ENCODE measurements around the gene B4GALNT1. TPM values are rescaled to one million over a fixed set of nuclear protein-coding genes. Genes with fewer than 3 reads are reported as not detected.
"Not testable (repeated sequence)": the region's sequence is repeated elsewhere in the genome, so short reads cannot be mapped to it uniquely, and the experiment has no call there.

B4GALNT1 gene
- total and polyA plus RNA-seq, 10 donors, result 0.39 to 2.2 (median 0.88) TPM

- H3K4me1 ChIP-seq, result no peaks in the 10 kb centered on the region
- WGBS, 5 donors, result 83 to 91% (median 84%) methylated on average over 6 of the region's 6 CpGs
- peaks cover 0 to 24% (median 0%) of the 10 kb centered on the region in 7 donors for H3K27me3 ChIP-seq (replicated peaks in 1 of 7)
- no peaks in the 10 kb centered on the region for H3K36me3 ChIP-seq
- H3K9me3 ChIP-seq, result no peaks in the 10 kb centered on the region
- no peak overlapping the region for H3K27ac ChIP-seq
- TF ChIP-seq POLR2A (IDR thresholded peaks at IDR 0.05) (no peak), POLR2AphosphoS5 (IDR thresholded peaks at IDR 0.05) (no peak)
- TF ChIP-seq, protein P1, sequence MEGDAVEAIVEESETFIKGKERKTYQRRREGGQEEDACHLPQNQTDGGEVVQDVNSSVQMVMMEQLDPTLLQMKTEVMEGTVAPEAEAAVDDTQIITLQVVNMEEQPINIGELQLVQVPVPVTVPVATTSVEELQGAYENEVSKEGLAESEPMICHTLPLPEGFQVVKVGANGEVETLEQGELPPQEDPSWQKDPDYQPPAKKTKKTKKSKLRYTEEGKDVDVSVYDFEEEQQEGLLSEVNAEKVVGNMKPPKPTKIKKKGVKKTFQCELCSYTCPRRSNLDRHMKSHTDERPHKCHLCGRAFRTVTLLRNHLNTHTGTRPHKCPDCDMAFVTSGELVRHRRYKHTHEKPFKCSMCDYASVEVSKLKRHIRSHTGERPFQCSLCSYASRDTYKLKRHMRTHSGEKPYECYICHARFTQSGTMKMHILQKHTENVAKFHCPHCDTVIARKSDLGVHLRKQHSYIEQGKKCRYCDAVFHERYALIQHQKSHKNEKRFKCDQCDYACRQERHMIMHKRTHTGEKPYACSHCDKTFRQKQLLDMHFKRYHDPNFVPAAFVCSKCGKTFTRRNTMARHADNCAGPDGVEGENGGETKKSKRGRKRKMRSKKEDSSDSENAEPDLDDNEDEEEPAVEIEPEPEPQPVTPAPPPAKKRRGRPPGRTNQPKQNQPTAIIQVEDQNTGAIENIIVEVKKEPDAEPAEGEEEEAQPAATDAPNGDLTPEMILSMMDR (IDR thresholded peaks at IDR 0.05 in 8 of 11, conservative IDR thresholded peaks at IDR 0.05 in 3 of 11), result no peak
- intact Hi-C loops (cut with DNase I; ENCODE audit: low total_unique reads), result no loop called here
- no peak for DNase-seq
- H3K4me3 ChIP-seq, result no peak overlapping the region
Observed at GRCh38 chr12:57672801-57673200, 39.8 kb upstream of the B4GALNT1 start.

DNA sequence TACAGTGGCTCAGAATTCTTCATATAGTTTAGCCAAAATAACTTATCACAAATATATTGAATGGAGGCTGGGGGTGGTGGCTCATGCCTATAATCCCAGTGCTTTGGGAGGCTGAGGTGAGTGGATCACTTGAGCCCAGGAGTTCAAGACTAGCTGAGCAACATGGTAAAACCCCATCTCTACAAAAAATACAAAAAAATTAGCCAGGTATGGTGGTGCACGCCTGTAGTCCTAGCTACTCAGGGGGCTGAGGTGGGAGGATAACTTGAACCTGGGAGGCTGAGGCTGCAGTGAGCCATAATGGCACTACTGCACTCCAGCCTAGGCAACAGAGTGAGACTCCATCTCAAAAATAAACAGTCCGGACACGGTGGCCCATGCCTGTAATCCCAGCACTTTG, 38.8 kb upstream of the B4GALNT1 start:
- H3K4me1 ChIP-seq; H3K36me3 ChIP-seq; H3K27ac ChIP-seq; intact Hi-C loops (cut with DNase I; ENCODE audit: low total_unique reads); H3K9me3 ChIP-seq; DNase-seq; H3K4me3 ChIP-seq: not testable (repeated sequence)
- 87 to 98% (median 92%) methylated on average over 3 of the region's 3 CpGs for WGBS, 5 donors
- H3K27me3 ChIP-seq (replicated peaks in 1 of 7), result peaks cover 0 to 24% (median 0%) of the 10 kb centered on the region in 7 donors

GRCh38 chr12:57669691-57670090, 36.7 kb upstream of the B4GALNT1 start:
- H3K4me1 ChIP-seq; H3K4me3 ChIP-seq; H3K9me3 ChIP-seq; intact Hi-C loops (cut with DNase I; ENCODE audit: low total_unique reads); H3K27ac ChIP-seq; H3K36me3 ChIP-seq; DNase-seq: not testable (repeated sequence)
- 81 to 93% (median 91%) methylated on average over 10 of the region's 10 CpGs for WGBS, 5 donors
- peaks cover 0 to 24% (median 0%) of the 10 kb centered on the region in 7 donors for H3K27me3 ChIP-seq (replicated peaks in 1 of 7)

GRCh38 chr12:57666897-57667296, 33.9 kb upstream of the B4GALNT1 start:
- intact Hi-C loops (cut with DNase I; ENCODE audit: low total_unique reads), result no loop called here
- Histone ChIP-seq H3K4me1 (no peaks in the 10 kb centered on the region), H3K27ac (no peak overlapping the region), H3K4me3 (no peak overlapping the region), H3K36me3 (no peaks in the 10 kb centered on the region), H3K27me3 (replicated peaks in 1 of 7) (peaks cover 0 to 22% (median 0%) of the 10 kb centered on the region in 7 donors), H3K9me3 (peaks cover 0 to 4% (median 0%) of the 10 kb centered on the region in 8 donors)
- 80 to 87% (median 83%) methylated on average over 5 of the region's 5 CpGs for WGBS, 5 donors
- DNase-seq, result no peak
- TF ChIP-seq, protein P1 (IDR thresholded peaks at IDR 0.05 in 8 of 11, conservative IDR thresholded peaks at IDR 0.05 in 3 of 11), result no peak
- no peak for TF ChIP-seq POLR2A (IDR thresholded peaks at IDR 0.05)
- TF ChIP-seq POLR2AphosphoS5 (IDR thresholded peaks at IDR 0.05), result no peak

DNA sequence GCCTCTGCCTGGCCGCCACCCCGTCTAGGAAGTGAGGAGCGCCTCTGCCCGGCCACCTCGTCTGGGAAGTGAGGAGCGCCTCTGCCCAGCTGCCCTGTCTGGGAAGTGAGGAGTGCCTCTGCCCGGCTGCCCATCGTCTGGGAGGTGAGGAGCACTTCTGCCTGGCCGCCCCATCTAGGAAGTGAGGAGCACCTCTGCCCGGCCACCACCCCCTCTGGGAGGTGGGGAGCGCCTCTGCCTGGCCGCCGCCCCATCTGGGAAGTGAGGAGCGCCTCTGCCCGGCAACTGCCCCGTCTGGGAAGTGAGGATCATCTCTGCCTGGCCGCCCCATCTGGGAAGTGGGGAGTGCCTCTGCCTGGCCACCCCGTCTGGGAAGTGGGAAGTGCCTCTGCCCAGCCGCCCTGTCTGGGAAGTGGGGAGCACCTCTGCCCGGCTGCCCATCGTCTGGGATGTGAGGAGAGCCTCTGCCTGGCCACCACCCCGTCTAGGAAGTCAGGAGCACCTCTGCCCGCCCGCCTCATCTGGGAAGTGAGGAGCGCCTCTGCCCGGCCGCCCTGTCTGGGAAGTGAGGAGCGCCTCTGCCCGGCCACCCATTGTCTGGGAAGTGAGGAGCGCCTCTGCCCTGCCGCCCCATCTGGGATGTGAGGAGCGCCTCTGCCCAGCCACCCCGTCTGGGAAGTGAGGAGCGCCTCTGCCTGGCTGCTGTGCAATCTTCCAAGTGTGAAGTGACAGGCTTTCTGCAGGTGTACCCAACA, 32.2 kb upstream of the B4GALNT1 start:
- DNase-seq; intact Hi-C loops (cut with DNase I; ENCODE audit: low total_unique reads); H3K36me3 ChIP-seq; H3K27ac ChIP-seq; H3K4me3 ChIP-seq; H3K4me1 ChIP-seq: not testable (repeated sequence)
- H3K9me3 ChIP-seq, result peaks cover 0 to 12% (median 4%) of the 10 kb centered on the region in 8 donors
- peaks cover 0 to 16% (median 0%) of the 10 kb centered on the region in 7 donors for H3K27me3 ChIP-seq (replicated peaks in 1 of 7)
- 82 to 92% (median 88%) methylated on average over 24 to 34 of the region's 34 CpGs for WGBS, 5 donors
